Measurements from ENCODE around the gene LRP1-AS.

Gene LRP1-AS

GRCh38 chr12:57168058-57168457, 20.6 kb upstream of the LRP1-AS start:
- Mint-ChIP-seq H3K9me3 (no peaks in the 10 kb centered on the region), H3K36me3 (ENCODE audit: low read depth) (peaks cover 66% of the 10 kb centered on the region), H3K4me1 (peaks cover 33% of the 10 kb centered on the region), H3K4me3 (peak overlapping the region in 1 of 3 experiments; percentile 3), H3K27ac (peak overlapping the region in 2 of 3 experiments; percentile 1 to 87), H3K27me3 (ENCODE audit: low read depth) (no peaks in the 10 kb centered on the region)
- TF ChIP-seq CTCF (IDR thresholded peaks at IDR 0.05; ENCODE audit: unreplicated experiment in 3 of 3) = no peak

GRCh38 chr12:57166971-57167371, 19.6 kb upstream of the LRP1-AS start:
- H3K4me1 Mint-ChIP-seq = peaks cover 26% of the 10 kb centered on the region
- no peaks in the 10 kb centered on the region for H3K9me3 Mint-ChIP-seq
- H3K27me3 Mint-ChIP-seq (ENCODE audit: low read depth) = no peaks in the 10 kb centered on the region
- H3K36me3 Mint-ChIP-seq (ENCODE audit: low read depth) = peaks cover 66% of the 10 kb centered on the region
- no peak for TF ChIP-seq CTCF (IDR thresholded peaks at IDR 0.05; ENCODE audit: unreplicated experiment in 3 of 3)
- H3K27ac Mint-ChIP-seq = peak overlapping the region in 1 of 3 experiments; percentile 45
- no peak overlapping the region for H3K4me3 Mint-ChIP-seq

- Mint-ChIP-seq H3K27me3 (ENCODE audit: low read depth) (no peaks in the 10 kb centered on the region), H3K36me3 (ENCODE audit: low read depth) (peaks cover 71% of the 10 kb centered on the region)
Observed at GRCh38 chr12:57165741-57166140, 18.3 kb upstream of the LRP1-AS start.

GRCh38 chr12:57164966-57165625, 17.7 kb upstream of the LRP1-AS start:
- no peaks in the 10 kb centered on the region for H3K9me3 Mint-ChIP-seq
- H3K27me3 Mint-ChIP-seq (ENCODE audit: low read depth) = no peaks in the 10 kb centered on the region
- peaks cover 13% of the 10 kb centered on the region for H3K4me1 Mint-ChIP-seq
- no peak overlapping the region for H3K4me3 Mint-ChIP-seq
- H3K27ac Mint-ChIP-seq = no peak overlapping the region
- no peak for TF ChIP-seq CTCF (IDR thresholded peaks at IDR 0.05; ENCODE audit: unreplicated experiment in 3 of 3)
- H3K36me3 Mint-ChIP-seq (ENCODE audit: low read depth) = peaks cover 76% of the 10 kb centered on the region

More at GRCh38 chr12:57165741-57166140, 18.3 kb upstream of the LRP1-AS start:
- Mint-ChIP-seq H3K27ac (no peak overlapping the region), H3K9me3 (no peaks in the 10 kb centered on the region), H3K4me3 (no peak overlapping the region), H3K4me1 (peaks cover 16% of the 10 kb centered on the region)
- TF ChIP-seq CTCF (IDR thresholded peaks at IDR 0.05; ENCODE audit: unreplicated experiment in 3 of 3) = no peak

GRCh38 chr12:57164454-57164853, 17.0 kb upstream of the LRP1-AS start:
- TF ChIP-seq CTCF (IDR thresholded peaks at IDR 0.05; ENCODE audit: unreplicated experiment in 3 of 3) = no peak
- no peaks in the 10 kb centered on the region for H3K27me3 Mint-ChIP-seq (ENCODE audit: low read depth)
- no peak overlapping the region for H3K27ac Mint-ChIP-seq
- peaks cover 8% of the 10 kb centered on the region for H3K4me1 Mint-ChIP-seq
- no peak overlapping the region for H3K4me3 Mint-ChIP-seq
- H3K9me3 Mint-ChIP-seq = no peaks in the 10 kb centered on the region
- peaks cover 71% of the 10 kb centered on the region for H3K36me3 Mint-ChIP-seq (ENCODE audit: low read depth)

- Mint-ChIP-seq H3K27me3 (ENCODE audit: low read depth) (no peaks in the 10 kb centered on the region), H3K27ac (no peak overlapping the region), H3K4me1 (peaks cover 12% of the 10 kb centered on the region), H3K4me3 (no peak overlapping the region), H3K9me3 (no peaks in the 10 kb centered on the region), H3K36me3 (ENCODE audit: low read depth) (peaks cover 75% of the 10 kb centered on the region)
- TF ChIP-seq CTCF (IDR thresholded peaks at IDR 0.05; ENCODE audit: unreplicated experiment in 3 of 3) = no peak
Observed at GRCh38 chr12:57162553-57163125, 15.2 kb upstream of the LRP1-AS start.
